ENCODE results near the gene ADGRL3. TPM values are rescaled to one million over a fixed set of nuclear protein-coding genes. Genes with fewer than 3 reads are reported as not detected.

ADGRL3 gene
- total and polyA plus RNA-seq, 2 donors (not counting 1 experiment from before 2014, with no cell fraction given): under 0.01 to 0.05 TPM

DNA sequence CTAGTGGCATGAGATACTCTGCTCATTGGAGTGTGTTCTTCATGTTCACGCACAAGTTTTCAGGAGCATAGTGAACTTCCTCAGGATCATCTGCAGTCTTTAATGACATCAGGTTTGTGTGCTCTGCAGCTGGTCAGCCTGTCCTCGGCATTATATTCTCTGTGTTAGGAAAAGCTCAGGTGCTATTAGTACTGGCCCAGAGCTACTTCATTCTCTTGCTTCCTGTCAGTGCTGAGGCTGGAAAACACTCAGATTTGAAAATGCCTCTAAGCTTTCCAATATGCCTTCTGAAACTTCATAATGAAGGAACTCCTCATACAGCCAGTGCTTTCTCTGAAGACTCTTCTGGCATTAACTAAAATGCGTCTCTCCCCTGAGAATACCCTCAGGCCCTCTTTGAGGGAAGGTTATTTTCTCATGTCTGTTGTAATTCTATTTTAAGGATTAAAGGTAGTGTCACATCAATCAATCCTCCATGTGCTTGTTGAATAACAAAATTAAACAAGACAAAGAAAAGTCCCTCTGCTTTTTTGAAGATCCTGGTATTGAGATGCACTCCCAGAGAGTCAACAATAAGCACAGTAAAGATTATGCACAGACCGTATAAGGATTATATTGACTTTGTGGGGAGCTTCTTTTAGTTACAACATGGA, 666.4 kb downstream of the ADGRL3 start:
- H3K9me3 ChIP-seq (ENCODE audit: control insufficient read depth, insufficient read depth, low read depth, low read length): no peaks in the 10 kb centered on the region
- DNase-seq (ENCODE audit: low read depth in 2 of 2): no peak

DNA sequence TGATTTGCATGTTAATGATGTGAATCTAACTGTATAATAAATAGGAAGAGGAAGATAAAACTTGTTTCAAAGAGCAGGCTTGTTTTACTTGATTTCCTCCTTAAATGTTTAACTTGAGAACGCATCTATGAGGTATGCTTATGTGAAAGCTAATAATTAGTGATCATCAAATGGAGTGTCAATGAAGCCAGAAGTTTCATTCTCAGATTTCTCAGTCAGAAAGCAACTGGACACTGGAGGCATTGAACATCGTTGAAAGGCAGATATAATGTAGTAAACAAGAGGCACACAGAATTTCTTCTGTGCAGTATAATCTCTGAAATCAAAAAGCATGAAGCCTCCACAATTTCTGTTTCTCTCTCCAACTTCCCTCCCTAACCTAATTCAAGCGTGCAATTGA, 672.9 kb downstream of the ADGRL3 start:
- no peaks in the 10 kb centered on the region for H3K79me2 ChIP-seq (ENCODE audit: control insufficient read depth, insufficient read depth, low read length)
- H2AFZ ChIP-seq (ENCODE audit: low read length): no peak overlapping the region
- no peaks in the 10 kb centered on the region for H4K20me1 ChIP-seq (ENCODE audit: control insufficient read depth, extremely low read depth, insufficient read depth, low read length)
- H3K4me2 ChIP-seq (ENCODE audit: extremely low read depth, insufficient read depth, low read length): no peak overlapping the region
- H3K9ac ChIP-seq (ENCODE audit: insufficient read depth, low read length): no peak overlapping the region
- DNase-seq (ENCODE audit: low read depth in 2 of 2): no peak
- no peaks in the 10 kb centered on the region for H3K4me1 ChIP-seq (ENCODE audit: control insufficient read depth, extremely low read depth, insufficient read depth, low read length)
- no peak overlapping the region for H3K4me3 ChIP-seq (replicated peaks in 1 of 4; ENCODE audit: control extremely low read depth in 1 of 4, insufficient read depth in 1 of 4, low read depth in 3 of 4, low read length in 4 of 4)
- TF ChIP-seq EZH2 (IDR thresholded peaks at IDR 0.05; ENCODE audit: low read length, missing control alignments): no peak
- TF ChIP-seq, protein P1, sequence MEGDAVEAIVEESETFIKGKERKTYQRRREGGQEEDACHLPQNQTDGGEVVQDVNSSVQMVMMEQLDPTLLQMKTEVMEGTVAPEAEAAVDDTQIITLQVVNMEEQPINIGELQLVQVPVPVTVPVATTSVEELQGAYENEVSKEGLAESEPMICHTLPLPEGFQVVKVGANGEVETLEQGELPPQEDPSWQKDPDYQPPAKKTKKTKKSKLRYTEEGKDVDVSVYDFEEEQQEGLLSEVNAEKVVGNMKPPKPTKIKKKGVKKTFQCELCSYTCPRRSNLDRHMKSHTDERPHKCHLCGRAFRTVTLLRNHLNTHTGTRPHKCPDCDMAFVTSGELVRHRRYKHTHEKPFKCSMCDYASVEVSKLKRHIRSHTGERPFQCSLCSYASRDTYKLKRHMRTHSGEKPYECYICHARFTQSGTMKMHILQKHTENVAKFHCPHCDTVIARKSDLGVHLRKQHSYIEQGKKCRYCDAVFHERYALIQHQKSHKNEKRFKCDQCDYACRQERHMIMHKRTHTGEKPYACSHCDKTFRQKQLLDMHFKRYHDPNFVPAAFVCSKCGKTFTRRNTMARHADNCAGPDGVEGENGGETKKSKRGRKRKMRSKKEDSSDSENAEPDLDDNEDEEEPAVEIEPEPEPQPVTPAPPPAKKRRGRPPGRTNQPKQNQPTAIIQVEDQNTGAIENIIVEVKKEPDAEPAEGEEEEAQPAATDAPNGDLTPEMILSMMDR (conservative IDR thresholded peaks at IDR 0.05 in 1 of 2, IDR thresholded peaks at IDR 0.05 in 1 of 2; ENCODE audit: low read depth in 1 of 2, low read length in 2 of 2): no peak
- H3K36me3 ChIP-seq (ENCODE audit: control insufficient read depth, insufficient read depth, low read length): no peaks in the 10 kb centered on the region
- no peak overlapping the region for H3K27ac ChIP-seq (ENCODE audit: insufficient read depth, low read length)
- no peaks in the 10 kb centered on the region for H3K9me3 ChIP-seq (ENCODE audit: control insufficient read depth, insufficient read depth, low read depth, low read length)
- no peaks in the 10 kb centered on the region for H3K27me3 ChIP-seq (ENCODE audit: control insufficient read depth, insufficient read depth, low read length)

More for the DNA sequence above, 666.4 kb downstream of the ADGRL3 start:
- Histone ChIP-seq H3K4me2 (ENCODE audit: extremely low read depth, insufficient read depth, low read length) (no peak overlapping the region), H3K9ac (ENCODE audit: insufficient read depth, low read length) (no peak overlapping the region), H3K79me2 (ENCODE audit: control insufficient read depth, insufficient read depth, low read length) (no peaks in the 10 kb centered on the region), H2AFZ (ENCODE audit: low read length) (no peak overlapping the region), H3K36me3 (ENCODE audit: control insufficient read depth, insufficient read depth, low read length) (no peaks in the 10 kb centered on the region), H4K20me1 (ENCODE audit: control insufficient read depth, extremely low read depth, insufficient read depth, low read length) (no peaks in the 10 kb centered on the region), H3K4me3 (replicated peaks in 1 of 4; ENCODE audit: control extremely low read depth in 1 of 4, insufficient read depth in 1 of 4, low read depth in 3 of 4, low read length in 4 of 4) (no peak overlapping the region), H3K27me3 (ENCODE audit: control insufficient read depth, insufficient read depth, low read length) (no peaks in the 10 kb centered on the region), H3K4me1 (ENCODE audit: control insufficient read depth, extremely low read depth, insufficient read depth, low read length) (no peaks in the 10 kb centered on the region), H3K27ac (ENCODE audit: insufficient read depth, low read length) (no peak overlapping the region)
- TF ChIP-seq, protein P1 (conservative IDR thresholded peaks at IDR 0.05 in 1 of 2, IDR thresholded peaks at IDR 0.05 in 1 of 2; ENCODE audit: low read depth in 1 of 2, low read length in 2 of 2): no peak
- TF ChIP-seq EZH2 (IDR thresholded peaks at IDR 0.05; ENCODE audit: low read length, missing control alignments): no peak

DNA sequence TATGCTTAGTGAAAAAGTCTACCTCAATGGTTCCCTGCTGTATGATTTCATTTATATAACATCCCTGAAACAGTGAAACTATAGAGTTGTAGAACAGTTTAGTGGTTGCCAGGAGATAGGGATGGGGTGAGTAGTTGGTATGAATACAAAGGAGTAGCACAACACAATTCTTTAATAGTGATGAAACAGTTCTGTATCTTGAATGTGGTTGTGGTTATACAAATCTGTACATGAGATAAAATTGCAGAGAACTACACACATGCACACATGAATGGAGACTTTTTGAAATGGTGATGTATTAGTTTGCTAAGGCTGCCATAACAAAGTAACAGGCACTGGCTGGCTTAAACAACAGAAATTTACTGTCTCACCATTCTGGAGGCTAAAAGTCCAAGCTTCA, 677.1 kb downstream of the ADGRL3 start:
- Histone ChIP-seq H3K9ac (ENCODE audit: insufficient read depth, low read length) (no peak overlapping the region), H3K4me2 (ENCODE audit: extremely low read depth, insufficient read depth, low read length) (no peak overlapping the region), H3K36me3 (ENCODE audit: control insufficient read depth, insufficient read depth, low read length) (no peaks in the 10 kb centered on the region), H3K79me2 (ENCODE audit: control insufficient read depth, insufficient read depth, low read length) (no peaks in the 10 kb centered on the region), H3K27me3 (ENCODE audit: control insufficient read depth, insufficient read depth, low read length) (no peaks in the 10 kb centered on the region), H3K9me3 (ENCODE audit: control insufficient read depth, insufficient read depth, low read depth, low read length) (no peaks in the 10 kb centered on the region), H2AFZ (ENCODE audit: low read length) (no peak overlapping the region), H4K20me1 (ENCODE audit: control insufficient read depth, extremely low read depth, insufficient read depth, low read length) (no peaks in the 10 kb centered on the region), H3K4me3 (replicated peaks in 1 of 4; ENCODE audit: control extremely low read depth in 1 of 4, insufficient read depth in 1 of 4, low read depth in 3 of 4, low read length in 4 of 4) (no peak overlapping the region), H3K27ac (ENCODE audit: insufficient read depth, low read length) (no peak overlapping the region), H3K4me1 (ENCODE audit: control insufficient read depth, extremely low read depth, insufficient read depth, low read length) (no peaks in the 10 kb centered on the region)
- peak in 1 of 2 donors; percentile 1 for DNase-seq (ENCODE audit: low read depth in 2 of 2)
- TF ChIP-seq, protein P1 (conservative IDR thresholded peaks at IDR 0.05 in 1 of 2, IDR thresholded peaks at IDR 0.05 in 1 of 2; ENCODE audit: low read depth in 1 of 2, low read length in 2 of 2): no peak
- TF ChIP-seq EZH2 (IDR thresholded peaks at IDR 0.05; ENCODE audit: low read length, missing control alignments): no peak
